ENCODE measurements around the gene FMN2.
A peak's percentile ranks its signal among the peaks of the same experiment; 100 is the strongest.

FMN2 gene

GRCh38 chr1:240515505-240515904 lies 423.8 kb downstream of the FMN2 start (continued):
- TF ChIP-seq AEBP2 (tag by site-specific recombination; IDR thresholded peaks at IDR 0.05; ENCODE audit: borderline replicate concordance), result no peak
- no peak for TF ChIP-seq ZNF629 (tag by site-specific recombination; IDR thresholded peaks at IDR 0.05)
- TF ChIP-seq ZNF16 (tag by site-specific recombination; IDR thresholded peaks at IDR 0.05; ENCODE audit: low read depth), result no peak
- no peak for TF ChIP-seq ZNF449 (tag by site-specific recombination; IDR thresholded peaks at IDR 0.05)
- peak; percentile 57 for TF ChIP-seq ZBTB11 (tag by site-specific recombination; conservative IDR thresholded peaks at IDR 0.05; ENCODE audit: low read depth)
- TF ChIP-seq ZSCAN16 (tag by site-specific recombination; IDR thresholded peaks at IDR 0.05), result no peak
- TF ChIP-seq TSHZ1 (tag by site-specific recombination; IDR thresholded peaks at IDR 0.05; ENCODE audit: borderline replicate concordance), result no peak
- TF ChIP-seq SALL2 (tag by site-specific recombination; IDR thresholded peaks at IDR 0.05; ENCODE audit: borderline replicate concordance), result no peak
- TF ChIP-seq ZNF174 (tag by site-specific recombination; IDR thresholded peaks at IDR 0.05), result no peak
- no peak for TF ChIP-seq ZNF311 (tag by site-specific recombination; IDR thresholded peaks at IDR 0.05; ENCODE audit: borderline replicate concordance)
- TF ChIP-seq ZNF302 (tag by site-specific recombination; IDR thresholded peaks at IDR 0.05; ENCODE audit: low read depth), result no peak
- TF ChIP-seq ZNF677 (tag by site-specific recombination; IDR thresholded peaks at IDR 0.05), result no peak
- no peak for TF ChIP-seq ZNF704 (tag by site-specific recombination; IDR thresholded peaks at IDR 0.05)
- peak; percentile 82; the same call in 1 of the 2 replicates for TF ChIP-seq ZNF621 (tag by site-specific recombination; IDR thresholded peaks at IDR 0.05)
- TF ChIP-seq PBX3 (CRISPR knock-in tag; IDR thresholded peaks at IDR 0.05), result no peak
- no peak for TF ChIP-seq ZNF670 (tag by site-specific recombination; IDR thresholded peaks at IDR 0.05; ENCODE audit: low read depth)
- TF ChIP-seq ZNF768 (tag by site-specific recombination; IDR thresholded peaks at IDR 0.05), result no peak
- no peak for TF ChIP-seq PATZ1 (tag by site-specific recombination; IDR thresholded peaks at IDR 0.05)
- no peak for TF ChIP-seq ZNF76 (tag by site-specific recombination; IDR thresholded peaks at IDR 0.05; ENCODE audit: borderline replicate concordance, low read depth)
- TF ChIP-seq PRDM1 (tag by site-specific recombination; IDR thresholded peaks at IDR 0.05), result no peak
- no peak for TF ChIP-seq ZNF433 (tag by site-specific recombination; IDR thresholded peaks at IDR 0.05; ENCODE audit: low read depth)
- no peak for TF ChIP-seq ZIC2 (tag by site-specific recombination; IDR thresholded peaks at IDR 0.05)
- TF ChIP-seq ZNF366 (tag by site-specific recombination; conservative IDR thresholded peaks at IDR 0.05), result no peak
- TF ChIP-seq ZNF701 (tag by site-specific recombination; IDR thresholded peaks at IDR 0.05), result no peak
- peak; percentile 89 for TF ChIP-seq ZNF843 (tag by site-specific recombination; IDR thresholded peaks at IDR 0.05)
- TF ChIP-seq ZNF501 (tag by site-specific recombination; IDR thresholded peaks at IDR 0.05), result no peak
